ENCODE measurements around the gene ATP6V0E2.

Gene ATP6V0E2

GRCh38 chr7:149861728-149862045, 12.1 kb upstream of the ATP6V0E2 start:
- H3K27ac ChIP-seq (ENCODE audit: low read length), result no peak overlapping the region
- H4K20me1 ChIP-seq (ENCODE audit: insufficient read depth, low read length), result no peaks in the 10 kb centered on the region
- H3K9me3 ChIP-seq (ENCODE audit: insufficient read depth, low read length), result no peaks in the 10 kb centered on the region
- no peaks in the 10 kb centered on the region for H3K36me3 ChIP-seq (replicated peaks; ENCODE audit: low read depth, low read length)
- no peak overlapping the region for H2AFZ ChIP-seq (ENCODE audit: low read depth, low read length)
- TF ChIP-seq EZH2phosphoT487 (IDR thresholded peaks at IDR 0.05; ENCODE audit: low read depth), result no peak
- TF ChIP-seq CTCF (IDR thresholded peaks at IDR 0.05; ENCODE audit: low read depth, low read length), result no peak
- H3K27me3 ChIP-seq (ENCODE audit: low read depth, low read length), result no peaks in the 10 kb centered on the region
- no peak overlapping the region for H3K4me2 ChIP-seq (ENCODE audit: low read length)
- no peak overlapping the region for H3K4me3 ChIP-seq (ENCODE audit: low read length)
- no peaks in the 10 kb centered on the region for H3K79me2 ChIP-seq (ENCODE audit: low read length)
- H3K4me1 ChIP-seq (ENCODE audit: low read length), result no peaks in the 10 kb centered on the region
- H3K9ac ChIP-seq (ENCODE audit: low read length), result no peak overlapping the region

- Histone ChIP-seq H3K4me1 (ENCODE audit: low read length) (no peaks in the 10 kb centered on the region), H3K79me2 (ENCODE audit: low read length) (no peaks in the 10 kb centered on the region), H4K20me1 (ENCODE audit: insufficient read depth, low read length) (no peaks in the 10 kb centered on the region), H3K27me3 (ENCODE audit: low read depth, low read length) (no peaks in the 10 kb centered on the region), H3K9ac (ENCODE audit: low read length) (no peak overlapping the region), H3K36me3 (replicated peaks; ENCODE audit: low read depth, low read length) (no peaks in the 10 kb centered on the region), H2AFZ (ENCODE audit: low read depth, low read length) (no peak overlapping the region), H3K4me2 (ENCODE audit: low read length) (no peak overlapping the region), H3K4me3 (ENCODE audit: low read length) (no peak overlapping the region), H3K27ac (ENCODE audit: low read length) (no peak overlapping the region), H3K9me3 (ENCODE audit: insufficient read depth, low read length) (no peaks in the 10 kb centered on the region)
- TF ChIP-seq EZH2phosphoT487 (IDR thresholded peaks at IDR 0.05; ENCODE audit: low read depth) (no peak), CTCF (IDR thresholded peaks at IDR 0.05; ENCODE audit: low read depth, low read length) (no peak)
Observed at GRCh38 chr7:149862156-149862555, 11.6 kb upstream of the ATP6V0E2 start.

GRCh38 chr7:149863500-149863899, 10.3 kb upstream of the ATP6V0E2 start:
- H3K27me3 ChIP-seq (ENCODE audit: low read depth, low read length), result no peaks in the 10 kb centered on the region

GRCh38 chr7:149864023-149864422, 9.7 kb upstream of the ATP6V0E2 start:
- H3K9ac ChIP-seq (ENCODE audit: low read length), result no peak overlapping the region
- H3K36me3 ChIP-seq (replicated peaks; ENCODE audit: low read depth, low read length), result no peaks in the 10 kb centered on the region
- H3K4me1 ChIP-seq (ENCODE audit: low read length), result no peaks in the 10 kb centered on the region

More at GRCh38 chr7:149863500-149863899, 10.3 kb upstream of the ATP6V0E2 start:
- Histone ChIP-seq H4K20me1 (ENCODE audit: insufficient read depth, low read length) (no peaks in the 10 kb centered on the region), H3K9me3 (ENCODE audit: insufficient read depth, low read length) (no peaks in the 10 kb centered on the region), H3K4me3 (ENCODE audit: low read length) (no peak overlapping the region), H3K79me2 (ENCODE audit: low read length) (no peaks in the 10 kb centered on the region), H3K36me3 (replicated peaks; ENCODE audit: low read depth, low read length) (no peaks in the 10 kb centered on the region), H3K4me1 (ENCODE audit: low read length) (no peaks in the 10 kb centered on the region), H3K9ac (ENCODE audit: low read length) (no peak overlapping the region), H3K4me2 (ENCODE audit: low read length) (no peak overlapping the region), H3K27ac (ENCODE audit: low read length) (no peak overlapping the region), H2AFZ (ENCODE audit: low read depth, low read length) (no peak overlapping the region)
- TF ChIP-seq CTCF (IDR thresholded peaks at IDR 0.05; ENCODE audit: low read depth, low read length) (no peak), EZH2phosphoT487 (IDR thresholded peaks at IDR 0.05; ENCODE audit: low read depth) (no peak)

More at GRCh38 chr7:149864023-149864422, 9.7 kb upstream of the ATP6V0E2 start:
- Histone ChIP-seq H4K20me1 (ENCODE audit: insufficient read depth, low read length) (no peaks in the 10 kb centered on the region), H2AFZ (ENCODE audit: low read depth, low read length) (no peak overlapping the region), H3K27me3 (ENCODE audit: low read depth, low read length) (no peaks in the 10 kb centered on the region), H3K27ac (ENCODE audit: low read length) (no peak overlapping the region), H3K9me3 (ENCODE audit: insufficient read depth, low read length) (no peaks in the 10 kb centered on the region), H3K4me3 (ENCODE audit: low read length) (no peak overlapping the region), H3K79me2 (ENCODE audit: low read length) (no peaks in the 10 kb centered on the region), H3K4me2 (ENCODE audit: low read length) (no peak overlapping the region)
- TF ChIP-seq EZH2phosphoT487 (IDR thresholded peaks at IDR 0.05; ENCODE audit: low read depth) (no peak), CTCF (IDR thresholded peaks at IDR 0.05; ENCODE audit: low read depth, low read length) (no peak)
